HG03175 (cell line): Measurements from ENCODE around the gene TM4SF4.
"Not testable (repeated sequence)": the region's sequence is repeated elsewhere in the genome, so short reads cannot be mapped to it uniquely, and the experiment has no call there.

Experiments used
- ATAC-seq: cut with Tn5 transposase; IDR thresholded peaks from one replicate; pipeline ENCODE4 v1.9.1; 2021; ENCODE audit warnings: mild to moderate bottlenecking, moderate library complexity; ENCODE audit not compliant: unreplicated experiment

The TM4SF4 gene, protein sequence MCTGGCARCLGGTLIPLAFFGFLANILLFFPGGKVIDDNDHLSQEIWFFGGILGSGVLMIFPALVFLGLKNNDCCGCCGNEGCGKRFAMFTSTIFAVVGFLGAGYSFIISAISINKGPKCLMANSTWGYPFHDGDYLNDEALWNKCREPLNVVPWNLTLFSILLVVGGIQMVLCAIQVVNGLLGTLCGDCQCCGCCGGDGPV

GRCh38 chr3:149474250-149474817 lies at the start of gene TM4SF4:
TM4SF4 (plus strand) TSS chr3:149474697; CDS start chr3:149474878, 181 bp downstream.
- ATAC-seq = no peak

GRCh38 chr3:149424918-149425317 lies 49.6 kb upstream of the TM4SF4 start:
- ATAC-seq = no peak

DNA sequence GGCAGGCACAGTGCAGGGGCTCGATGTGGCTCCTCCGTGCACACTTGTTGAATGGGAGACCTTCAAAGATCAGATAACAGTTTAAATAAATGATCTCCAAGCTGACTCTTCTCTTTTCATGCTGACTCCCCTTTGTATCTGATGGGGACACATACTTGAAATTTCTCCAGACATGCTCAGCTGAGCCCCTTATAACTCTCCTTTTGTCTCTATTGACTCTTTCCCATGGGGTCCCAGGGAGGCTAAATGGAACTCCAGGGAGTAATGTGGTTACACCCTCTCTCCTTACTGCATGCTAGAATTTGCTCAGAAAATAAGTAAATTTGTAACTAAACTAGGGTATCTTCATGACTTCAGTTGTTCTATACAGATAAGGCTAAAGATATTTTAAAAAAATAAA lies 48.2 kb upstream of the TM4SF4 start:
- no peak for ATAC-seq

- no peak for ATAC-seq
Measured at GRCh38 chr3:149428087-149428486, 46.4 kb upstream of the TM4SF4 start.

DNA sequence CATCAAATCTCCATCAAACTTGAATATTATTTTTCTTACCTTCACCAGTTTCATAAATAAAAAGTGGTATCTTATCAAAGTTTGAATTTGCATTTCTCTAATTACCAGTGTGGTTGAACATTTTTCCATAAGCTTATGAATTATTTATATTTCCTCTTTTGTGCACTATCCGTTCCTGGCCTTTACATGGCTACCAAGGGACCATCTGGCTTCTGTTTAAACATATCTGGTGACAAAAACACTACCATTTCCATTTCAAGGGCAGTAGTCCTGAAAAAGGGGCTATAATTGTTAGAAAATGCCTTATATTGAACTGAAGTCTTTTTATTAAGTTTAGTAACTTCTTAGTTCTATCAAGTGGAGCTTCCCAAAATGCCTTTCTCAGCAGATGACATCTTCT lies 44.3 kb upstream of the TM4SF4 start:
- no peak for ATAC-seq

DNA sequence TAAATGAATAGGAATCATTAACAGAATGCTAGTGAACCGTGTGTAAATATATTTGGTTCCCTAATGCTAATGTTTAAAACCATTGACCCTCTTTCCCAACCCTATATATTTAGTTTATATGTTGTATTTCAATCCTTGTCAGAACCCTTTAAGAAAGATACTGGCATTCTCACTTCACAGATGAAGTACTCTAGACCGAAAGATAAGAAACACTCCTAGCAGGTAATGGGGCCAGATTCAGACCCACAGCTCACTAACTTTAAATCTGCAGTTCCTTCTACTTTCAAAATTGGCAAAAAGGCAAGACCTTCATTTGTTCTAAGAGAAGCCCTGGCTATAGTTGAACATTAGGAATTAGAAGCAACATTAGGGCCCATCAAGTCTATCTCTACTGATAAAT lies 42.3 kb upstream of the TM4SF4 start:
- no peak for ATAC-seq

- no peak for ATAC-seq
Measured at GRCh38 chr3:149435996-149436885, 38.3 kb upstream of the TM4SF4 start.

- ATAC-seq = no peak
Measured at GRCh38 chr3:149437286-149437685, 37.2 kb upstream of the TM4SF4 start.

GRCh38 chr3:149437710-149438109 lies 36.8 kb upstream of the TM4SF4 start:
- ATAC-seq = no peak

- ATAC-seq = no peak
Measured at GRCh38 chr3:149438981-149439380, 35.5 kb upstream of the TM4SF4 start.

DNA sequence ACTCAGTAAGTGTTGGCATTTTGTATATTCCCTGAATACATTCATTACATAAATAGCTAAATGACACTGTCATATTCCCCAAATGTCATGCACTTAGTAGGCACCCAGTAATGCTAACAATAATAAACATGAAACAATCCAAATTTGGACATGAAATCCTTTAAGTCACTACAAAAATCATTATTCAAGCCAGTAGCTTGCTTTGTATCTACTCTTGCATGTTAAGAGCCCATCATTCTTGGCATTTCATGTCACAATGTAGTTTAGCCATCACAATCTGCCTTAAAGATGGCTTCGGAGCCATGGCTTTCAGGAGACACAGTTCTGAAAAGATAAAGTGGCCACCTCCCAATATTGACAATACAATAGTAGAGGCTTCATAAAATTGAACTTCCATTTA lies 32.9 kb upstream of the TM4SF4 start:
- ATAC-seq = no peak

DNA sequence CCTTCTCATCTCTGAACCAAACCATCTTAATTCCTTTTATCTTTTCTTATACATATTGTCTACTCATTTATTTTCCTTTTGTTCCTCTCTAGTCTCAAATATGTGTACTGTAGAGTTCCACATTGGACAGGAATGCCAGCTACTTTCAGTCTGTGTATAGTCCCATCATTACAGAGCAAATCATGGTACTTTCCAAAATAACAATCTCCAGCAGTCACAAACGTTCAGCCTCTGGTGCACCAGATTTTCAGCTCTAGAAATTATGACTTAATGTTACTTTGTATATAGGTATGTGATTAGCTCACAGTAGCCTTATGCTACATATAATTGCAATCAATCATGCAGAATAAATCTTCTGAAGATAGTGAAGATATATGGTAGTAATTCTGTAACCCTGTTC lies 32.5 kb upstream of the TM4SF4 start:
- ATAC-seq = no peak

GRCh38 chr3:149442851-149443544 lies 31.5 kb upstream of the TM4SF4 start:
- no peak for ATAC-seq

DNA sequence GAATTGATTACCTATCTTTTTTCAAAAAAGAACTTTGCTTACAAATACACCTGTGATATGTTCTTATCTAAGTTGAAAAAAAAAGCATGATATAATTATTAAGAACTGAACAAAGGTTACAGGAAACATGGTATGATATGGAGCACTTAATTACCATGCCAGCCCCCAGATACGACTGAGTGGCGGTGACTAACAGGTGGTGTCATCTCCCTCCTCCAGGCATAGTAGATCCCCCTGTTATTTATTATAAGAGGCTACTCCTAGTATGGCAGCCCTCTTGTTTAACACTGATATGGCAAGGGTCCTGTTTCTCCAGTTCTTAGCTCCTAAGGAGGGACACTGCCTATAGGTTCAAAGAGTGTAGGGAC lies 31.0 kb upstream of the TM4SF4 start:
- no peak for ATAC-seq

DNA sequence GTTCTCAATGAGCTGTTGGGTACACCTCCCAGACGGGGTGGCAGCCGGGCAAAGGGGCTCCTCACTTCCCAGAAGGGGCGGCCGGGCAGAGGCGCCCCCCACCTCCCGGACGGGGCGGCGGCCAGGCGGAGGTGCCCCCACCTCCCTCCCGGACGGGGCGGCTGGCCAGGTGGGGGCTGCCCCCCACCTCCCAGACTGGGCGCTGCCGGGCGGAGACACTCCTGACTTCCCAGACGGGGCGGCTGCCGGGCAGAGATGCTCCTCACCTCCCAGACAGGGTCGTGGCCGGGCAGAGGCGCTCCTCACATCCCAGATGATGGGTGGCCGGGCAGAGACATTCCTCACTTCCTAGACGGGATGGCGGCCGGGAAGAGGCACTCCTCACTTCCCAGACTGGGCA lies 29.6 kb upstream of the TM4SF4 start:
- ATAC-seq = not testable (repeated sequence)

GRCh38 chr3:149448331-149448831 lies 26.1 kb upstream of the TM4SF4 start:
- no peak for ATAC-seq

GRCh38 chr3:149449182-149449581 lies 25.3 kb upstream of the TM4SF4 start:
- no peak for ATAC-seq

DNA sequence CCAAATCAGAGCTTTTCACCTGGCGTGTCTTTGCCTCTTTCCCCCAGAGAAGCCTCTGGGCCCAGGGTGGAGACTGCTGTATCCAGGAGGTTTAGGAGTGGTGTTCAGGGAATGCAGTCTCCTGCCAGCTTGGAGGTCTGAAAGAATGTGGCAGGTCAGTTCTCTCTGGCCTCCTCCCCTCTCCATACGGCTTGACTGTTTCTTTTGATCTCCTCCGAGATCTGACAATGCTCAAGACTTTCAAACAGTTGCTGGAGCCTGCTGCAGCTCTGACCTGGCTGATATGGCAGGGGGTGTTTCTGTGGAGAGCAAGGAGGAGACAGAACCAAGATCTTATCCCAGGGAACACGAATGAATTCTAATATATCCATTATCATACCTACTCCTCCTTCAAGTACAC lies 24.7 kb upstream of the TM4SF4 start:
- no peak for ATAC-seq

DNA sequence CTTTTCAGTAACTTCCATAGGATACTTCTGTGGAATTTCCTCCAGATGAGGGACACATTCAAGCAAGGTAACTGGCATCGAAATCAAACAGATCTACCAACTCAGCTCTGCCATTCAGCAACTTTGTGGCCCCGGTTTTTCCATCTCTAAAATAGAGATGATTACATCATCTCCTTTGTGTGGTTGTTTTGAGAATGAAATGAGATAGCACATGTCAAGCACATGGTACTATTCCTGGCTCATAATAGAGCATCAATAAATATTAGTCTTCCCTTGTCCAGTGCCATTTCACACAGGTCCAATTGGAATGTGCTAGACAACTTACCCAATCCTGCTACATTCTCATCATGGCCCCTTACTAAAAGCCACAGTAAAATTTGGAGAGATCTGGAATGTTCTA lies 24.2 kb upstream of the TM4SF4 start:
- ATAC-seq = no peak

- ATAC-seq = no peak
Measured at GRCh38 chr3:149452036-149452435, 22.5 kb upstream of the TM4SF4 start.

- ATAC-seq = no peak
Measured at GRCh38 chr3:149453140-149453805, 21.2 kb upstream of the TM4SF4 start.
